ENCODE data around the gene LDLRAD3.

Gene LDLRAD3

GRCh38 chr11:36079878-36080675 lies 136.2 kb downstream of the LDLRAD3 start:
- H3K4me3 ChIP-seq (ENCODE audit: low read length) = no peak overlapping the region
- DNase-seq (ENCODE audit: low read depth, low spot score) = no peak

DNA sequence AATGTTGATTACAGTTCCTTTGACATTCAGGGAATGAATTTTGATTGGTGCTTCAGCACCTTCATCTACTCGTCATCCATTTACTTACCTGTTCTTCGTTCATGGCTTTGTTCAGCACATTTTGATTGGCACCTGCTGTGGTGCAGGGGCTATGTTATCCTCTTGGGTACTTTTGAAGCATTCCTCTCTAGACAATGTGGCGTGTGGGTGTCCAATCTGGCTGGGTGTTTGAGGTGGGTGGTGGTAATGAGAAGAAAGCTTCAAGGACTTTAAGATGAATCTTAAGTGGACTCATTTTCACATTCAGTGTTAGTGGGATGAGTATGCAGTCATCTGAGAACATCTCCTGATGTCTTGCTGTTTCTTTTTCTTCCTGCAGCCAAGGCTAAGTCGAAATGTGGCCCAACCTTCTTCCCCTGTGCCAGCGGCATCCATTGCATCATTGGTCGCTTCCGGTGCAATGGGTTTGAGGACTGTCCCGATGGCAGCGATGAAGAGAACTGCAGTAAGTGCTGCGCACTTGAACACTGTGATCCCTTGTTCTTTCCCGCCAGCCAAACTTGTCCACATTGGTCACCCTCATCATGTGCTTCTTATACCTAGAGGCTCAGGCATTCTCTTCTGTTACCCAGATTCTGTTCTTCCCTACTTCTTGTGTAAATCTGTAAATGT lies 137.5 kb downstream of the LDLRAD3 start:
- no peak for DNase-seq (ENCODE audit: low read depth, low spot score)
- no peak overlapping the region for H3K4me3 ChIP-seq (ENCODE audit: low read length)

GRCh38 chr11:36086366-36086765 lies 142.5 kb downstream of the LDLRAD3 start:
- DNase-seq (ENCODE audit: low read depth, low spot score) = no peak

GRCh38 chr11:36088266-36088972 lies 144.6 kb downstream of the LDLRAD3 start:
- no peak for DNase-seq (ENCODE audit: low read depth, low spot score)

More at GRCh38 chr11:36086366-36086765, 142.5 kb downstream of the LDLRAD3 start:
- no peak overlapping the region for H3K4me3 ChIP-seq (ENCODE audit: low read length)

DNA sequence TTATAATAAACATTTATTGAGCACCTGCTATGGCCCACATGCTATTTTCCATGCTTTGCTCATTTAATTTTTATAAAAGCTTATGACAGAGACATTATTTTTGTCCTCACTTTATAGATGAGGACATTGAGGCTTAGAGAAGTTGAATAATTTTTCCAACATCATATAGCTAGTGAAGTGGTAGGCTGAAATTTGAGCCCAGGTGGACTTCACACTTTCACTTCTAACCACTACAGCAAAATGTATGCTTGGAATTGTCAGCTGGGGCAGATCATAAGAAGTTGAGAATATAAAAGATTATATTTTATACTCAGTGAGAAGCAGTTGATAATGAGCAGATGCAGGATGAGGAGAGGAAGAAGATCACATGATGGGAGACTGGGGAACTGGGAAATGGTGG lies 146.1 kb downstream of the LDLRAD3 start:
- no peak for DNase-seq (ENCODE audit: low read depth, low spot score)
- no peak overlapping the region for H3K4me3 ChIP-seq (ENCODE audit: low read length)

More at GRCh38 chr11:36088266-36088972, 144.6 kb downstream of the LDLRAD3 start:
- H3K4me3 ChIP-seq (ENCODE audit: low read length) = no peak overlapping the region

DNA sequence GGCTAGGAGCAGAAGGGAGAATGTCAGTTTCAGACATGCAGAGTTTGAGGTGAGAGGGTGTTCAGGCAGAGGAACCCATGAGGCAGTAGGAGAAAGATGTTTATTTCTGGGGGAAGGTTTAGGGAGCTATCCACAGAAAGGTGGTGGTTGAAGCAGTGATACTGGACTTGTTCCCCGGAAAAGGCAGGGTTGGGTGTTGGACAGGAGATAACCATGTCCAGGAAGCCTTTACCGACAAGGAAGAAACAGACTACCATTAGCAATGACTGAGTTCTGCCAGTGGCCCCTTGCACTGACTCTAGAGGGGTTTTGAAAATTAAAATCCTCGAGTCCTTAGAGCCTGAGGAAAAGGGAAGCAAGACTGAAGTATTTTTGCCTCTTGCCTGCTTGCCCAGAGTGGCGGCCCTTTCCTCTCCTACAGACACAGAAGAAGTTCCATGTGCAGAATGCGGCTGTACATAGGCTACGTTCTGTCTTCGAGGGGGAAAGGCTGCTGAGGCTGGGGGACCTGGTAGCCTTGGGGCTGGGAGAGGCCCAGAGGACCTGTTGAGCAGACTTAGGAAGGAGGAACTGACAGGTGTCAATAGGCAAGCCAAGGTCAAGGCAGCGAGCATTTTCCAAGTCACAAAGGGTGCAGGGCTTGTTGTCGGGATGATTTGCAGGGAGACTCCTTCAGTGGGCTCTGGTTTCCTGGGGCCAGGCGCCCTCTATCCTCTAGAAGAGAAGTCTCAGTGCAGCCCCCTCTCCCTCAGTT lies 146.7 kb downstream of the LDLRAD3 start:
- no peak overlapping the region for H3K4me3 ChIP-seq (ENCODE audit: low read length)
- DNase-seq (ENCODE audit: low read depth, low spot score) = no peak

GRCh38 chr11:36091256-36091811 lies 147.5 kb downstream of the LDLRAD3 start:
- no peak overlapping the region for H3K4me3 ChIP-seq (ENCODE audit: low read length)
- peak; percentile 36 for DNase-seq (ENCODE audit: low read depth, low spot score)

DNA sequence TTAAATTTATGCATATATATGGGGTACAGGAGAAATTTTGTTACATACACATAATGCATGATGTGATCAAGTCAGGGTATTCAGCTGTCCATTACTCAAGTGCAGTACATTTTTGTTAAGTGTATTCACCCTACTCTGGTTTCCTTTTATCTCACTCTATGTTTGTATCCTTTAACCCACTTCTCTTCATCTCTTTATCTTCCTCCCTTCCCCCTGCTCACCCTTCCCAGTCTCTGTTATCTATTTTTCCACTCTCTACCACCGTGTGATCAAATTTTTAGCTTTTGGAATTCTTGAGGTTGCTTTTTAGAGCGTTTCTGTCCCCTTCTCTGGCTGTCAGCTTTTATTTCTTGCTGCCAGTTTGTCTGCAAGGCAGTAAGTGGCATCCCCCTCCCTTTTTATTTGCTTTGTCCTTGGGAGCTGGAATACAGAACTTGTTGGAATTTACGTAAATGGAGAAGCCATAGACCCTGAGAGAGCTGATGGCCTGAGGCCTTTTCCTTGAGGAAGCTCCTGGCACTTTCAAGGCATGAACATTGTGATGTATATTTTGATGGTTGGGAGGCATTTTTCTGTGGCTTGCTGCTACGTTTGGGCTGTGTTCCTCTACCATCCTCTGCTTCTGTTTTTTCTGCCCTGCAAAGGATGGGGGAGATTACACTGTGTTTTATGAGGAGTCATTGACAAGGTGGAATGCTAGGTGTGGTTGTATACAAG lies 148.6 kb downstream of the LDLRAD3 start:
- DNase-seq (ENCODE audit: low read depth, low spot score) = no peak

GRCh38 chr11:36093548-36093947 lies 149.7 kb downstream of the LDLRAD3 start:
- DNase-seq (ENCODE audit: low read depth, low spot score) = no peak
- H3K4me3 ChIP-seq (ENCODE audit: low read length) = no peak overlapping the region

More for the DNA sequence above, 148.6 kb downstream of the LDLRAD3 start:
- no peak overlapping the region for H3K4me3 ChIP-seq (ENCODE audit: low read length)

DNA sequence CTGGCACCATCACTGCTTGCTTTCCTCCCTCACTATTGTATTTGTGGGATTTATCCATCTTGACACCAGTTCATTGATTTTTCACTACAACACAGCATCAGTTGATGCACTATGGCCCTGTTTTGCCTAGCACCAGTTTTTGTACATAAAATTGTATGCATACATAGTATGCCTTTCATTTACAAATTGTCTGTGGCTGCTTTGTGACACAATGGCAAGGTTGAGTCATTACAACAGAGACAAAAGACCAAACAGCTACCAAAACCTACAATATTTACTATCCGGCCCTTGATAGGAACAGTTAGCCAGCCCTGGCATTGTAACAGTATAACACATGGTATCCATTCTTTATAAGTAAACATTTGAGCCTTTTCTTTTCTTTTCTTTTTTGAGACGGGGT lies 150.3 kb downstream of the LDLRAD3 start:
- no peak overlapping the region for H3K4me3 ChIP-seq (ENCODE audit: low read length)
- no peak for DNase-seq (ENCODE audit: low read depth, low spot score)

- H3K4me3 ChIP-seq (ENCODE audit: low read length) = no peak overlapping the region
- no peak for DNase-seq (ENCODE audit: low read depth, low spot score)
These were observed 151.9 kb downstream of the LDLRAD3 start for GRCh38 chr11:36095716-36096115.

DNA sequence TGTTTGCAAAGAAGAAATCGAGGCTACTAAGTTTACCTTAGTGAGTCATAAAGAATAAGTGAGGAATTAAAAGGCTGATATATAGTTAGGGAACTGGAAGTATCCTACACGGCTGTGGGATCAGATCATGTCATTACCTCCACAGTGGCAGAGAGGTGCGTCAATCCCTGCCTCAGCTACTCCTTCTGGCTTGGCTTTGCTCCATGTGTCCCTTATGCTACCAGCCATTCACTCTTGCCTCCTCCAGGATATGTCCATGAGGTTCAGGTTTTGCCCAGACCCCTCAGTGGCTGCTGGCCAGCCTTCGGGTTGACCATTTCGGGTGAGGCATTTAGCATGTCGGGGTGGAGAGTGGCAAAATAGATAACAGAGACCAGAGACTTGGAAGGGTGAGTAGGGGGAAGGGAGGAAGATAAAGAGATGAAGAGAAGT lies 153.4 kb downstream of the LDLRAD3 start:
- no peak for DNase-seq (ENCODE audit: low read depth, low spot score)
- no peak overlapping the region for H3K4me3 ChIP-seq (ENCODE audit: low read length)

DNA sequence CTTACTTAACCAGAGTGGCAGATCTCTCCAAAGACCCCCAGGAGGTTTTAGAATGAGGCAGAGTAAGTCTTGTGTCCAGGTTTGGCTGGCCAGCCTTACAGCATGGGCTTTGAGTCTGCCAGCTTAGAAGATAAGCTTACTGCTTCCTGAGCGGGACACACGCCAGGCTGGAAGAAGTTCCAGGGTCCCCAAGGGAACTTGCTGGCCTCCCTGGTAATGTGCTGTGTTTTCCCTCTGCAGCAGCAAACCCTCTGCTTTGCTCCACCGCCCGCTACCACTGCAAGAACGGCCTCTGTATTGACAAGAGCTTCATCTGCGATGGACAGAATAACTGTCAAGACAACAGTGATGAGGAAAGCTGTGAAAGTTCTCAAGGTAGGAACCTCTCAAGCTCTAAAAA lies 154.2 kb downstream of the LDLRAD3 start:
- H3K4me3 ChIP-seq (ENCODE audit: low read length) = no peak overlapping the region
- no peak for DNase-seq (ENCODE audit: low read depth, low spot score)

GRCh38 chr11:36098853-36099375 lies 155.1 kb downstream of the LDLRAD3 start:
- H3K4me3 ChIP-seq (ENCODE audit: low read length) = no peak overlapping the region
- no peak for DNase-seq (ENCODE audit: low read depth, low spot score)

DNA sequence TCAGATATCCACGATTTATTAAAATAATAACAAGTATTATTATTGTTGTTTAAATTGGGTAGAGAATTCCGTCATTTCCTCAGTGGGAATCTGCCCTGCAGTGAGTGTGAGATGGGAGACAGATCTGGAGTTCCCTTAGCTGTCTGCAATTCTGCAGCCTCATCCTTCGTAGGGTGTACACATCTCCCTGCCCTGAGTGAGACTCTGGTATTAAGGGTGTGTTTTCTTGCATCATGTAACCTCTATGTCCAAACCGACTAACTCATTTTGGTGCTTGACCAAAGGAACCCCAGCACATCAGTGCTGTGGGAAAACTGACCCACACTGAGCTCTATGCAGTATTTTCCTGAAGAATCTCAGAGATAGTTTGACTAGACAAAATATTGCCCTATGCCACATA lies 157.6 kb downstream of the LDLRAD3 start:
- H3K4me3 ChIP-seq (ENCODE audit: low read length) = no peak overlapping the region
- no peak for DNase-seq (ENCODE audit: low read depth, low spot score)

GRCh38 chr11:36102868-36103267 lies 159.0 kb downstream of the LDLRAD3 start:
- DNase-seq (ENCODE audit: low read depth, low spot score) = no peak
- H3K4me3 ChIP-seq (ENCODE audit: low read length) = no peak overlapping the region

DNA sequence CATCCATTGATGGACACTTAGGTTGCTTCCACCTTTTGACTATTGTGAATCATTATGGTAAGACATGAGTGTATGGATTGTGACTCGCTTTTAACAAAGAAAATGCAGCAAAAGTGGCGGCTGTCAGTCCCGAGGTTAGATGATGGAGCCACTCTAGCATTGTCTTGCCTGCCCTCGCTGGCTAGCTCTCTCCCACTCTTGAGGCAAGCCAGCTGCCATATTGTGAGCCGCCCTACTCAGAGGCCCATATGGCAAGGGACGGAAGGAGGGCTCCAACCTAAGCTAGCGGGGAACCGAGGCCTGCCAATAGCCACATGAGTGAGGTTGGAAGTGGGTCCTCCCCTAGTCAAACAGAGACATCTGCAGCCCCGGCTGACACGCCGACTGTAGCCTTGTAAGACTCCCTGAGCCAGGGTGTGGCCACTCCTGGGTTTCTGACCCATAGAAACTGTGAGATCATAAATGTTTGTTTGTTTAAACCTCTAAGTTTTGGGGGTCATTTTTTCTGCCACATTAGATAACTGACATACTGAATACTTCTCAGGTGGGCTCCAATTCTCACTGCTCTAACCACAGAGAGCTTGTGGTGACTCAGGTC lies 160.2 kb downstream of the LDLRAD3 start:
- no peak overlapping the region for H3K4me3 ChIP-seq (ENCODE audit: low read length)
- DNase-seq (ENCODE audit: low read depth, low spot score) = no peak

DNA sequence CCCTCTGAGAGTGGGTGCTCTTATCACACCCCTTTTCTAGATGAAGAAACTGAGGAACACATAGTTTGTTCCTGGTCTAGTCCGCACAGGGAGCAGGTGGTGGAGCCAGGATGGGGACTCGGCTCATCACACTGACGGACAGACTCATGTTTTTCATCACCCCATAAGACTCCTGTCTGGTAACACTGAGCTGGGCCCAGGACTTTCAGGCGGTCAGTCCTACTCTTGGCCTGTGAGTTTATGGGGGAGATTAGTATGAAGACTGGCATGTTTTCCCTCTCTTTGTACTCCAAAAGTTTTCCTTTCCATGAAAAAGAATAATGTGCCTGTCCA lies 160.8 kb downstream of the LDLRAD3 start:
- H3K4me3 ChIP-seq (ENCODE audit: low read length) = no peak overlapping the region
- no peak for DNase-seq (ENCODE audit: low read depth, low spot score)
